NCI-H82 (cell line): ENCODE measurements around the gene EFNA5.
"Not testable (repeated sequence)": the region's sequence is repeated elsewhere in the genome, so short reads cannot be mapped to it uniquely, and the experiment has no call there.

ENCODE experiments used
- DNase-seq: peaks from one replicate; lab custom pipeline; 2025; lab: John Stamatoyannopoulos, UW

EFNA5 gene

GRCh38 chr5:107367480-107367879, 303.3 kb downstream of the EFNA5 start:
- DNase-seq: no peak

DNA sequence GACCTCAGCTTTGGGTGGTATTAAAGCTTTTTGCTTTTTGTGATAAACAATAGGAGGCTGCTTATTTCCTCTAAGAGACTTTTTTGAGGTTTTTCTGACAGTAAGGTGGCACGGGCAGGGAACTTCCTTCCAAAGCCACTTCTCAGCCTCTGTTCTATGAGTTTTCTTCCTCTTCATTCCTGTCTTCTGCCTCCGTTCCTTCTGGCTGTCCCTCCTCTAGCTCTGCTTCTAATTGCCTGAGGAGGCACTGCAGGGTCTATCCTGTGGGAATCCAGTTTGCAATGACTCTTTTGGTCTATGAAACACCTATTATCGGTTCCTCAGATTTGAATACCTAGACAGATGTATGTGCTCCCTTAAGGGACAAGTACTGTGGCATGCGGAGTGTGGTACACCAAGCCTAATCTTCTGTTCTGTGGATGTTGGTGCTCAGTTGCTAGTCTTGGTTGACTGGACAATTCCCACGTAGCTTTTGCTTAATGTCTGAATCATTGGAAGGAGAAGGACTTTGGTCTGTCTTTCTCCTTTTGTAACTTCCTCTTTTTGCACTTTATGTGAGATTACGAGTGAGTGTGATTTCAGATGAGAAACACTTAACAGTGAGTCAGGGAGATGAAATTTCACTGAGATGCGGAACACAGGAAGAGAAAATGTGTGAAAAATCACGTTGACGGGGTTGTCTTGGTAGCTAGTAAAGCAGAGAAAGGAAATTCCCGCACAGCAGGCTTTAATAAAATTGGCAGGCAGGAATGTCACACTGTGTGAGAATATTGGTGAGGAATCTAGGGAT, 305.2 kb downstream of the EFNA5 start:
- DNase-seq: no peak

DNA sequence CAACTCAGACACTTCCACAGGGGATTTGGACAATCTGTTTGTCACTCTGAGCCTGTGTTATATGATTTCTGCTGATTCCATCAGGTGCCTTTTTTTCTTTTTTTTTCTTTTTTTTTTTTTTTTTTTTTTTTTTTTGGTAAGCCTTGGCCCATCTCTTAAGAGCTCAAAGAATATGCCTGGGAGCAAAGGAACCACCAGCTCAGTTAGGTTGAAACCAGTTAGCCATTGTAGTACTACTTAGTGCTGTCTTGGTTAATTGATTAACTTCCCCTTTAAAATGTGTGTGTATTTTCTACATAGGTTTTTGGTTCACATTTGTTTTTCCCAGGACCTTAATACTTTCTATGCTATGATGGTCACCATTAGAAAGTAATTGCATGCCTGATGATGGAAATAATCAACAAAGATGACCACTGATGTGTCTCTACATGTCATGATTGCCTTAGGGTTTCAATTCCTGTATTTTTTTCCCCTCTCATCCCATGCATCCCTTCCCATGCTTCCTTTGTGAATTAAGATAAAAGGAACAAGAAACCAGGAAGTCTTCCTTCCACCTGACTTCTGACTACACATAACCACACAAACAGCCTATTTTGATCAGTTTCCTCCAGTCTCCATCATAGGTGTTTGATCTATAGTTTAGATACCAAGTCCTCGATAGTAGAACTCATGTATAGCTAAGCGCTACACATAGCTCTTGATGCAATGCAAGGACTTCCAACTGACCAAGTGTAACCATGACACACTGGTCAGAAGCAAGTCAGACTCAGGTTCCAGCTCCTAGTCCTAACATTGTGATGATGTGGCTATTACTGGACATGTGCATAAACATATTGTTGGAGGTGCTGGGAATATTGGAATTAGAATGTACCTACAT, 306.1 kb downstream of the EFNA5 start:
- no peak for DNase-seq

- no peak for DNase-seq
These were observed 307.0 kb downstream of the EFNA5 start for GRCh38 chr5:107363768-107364167.

- DNase-seq: no peak
These were observed 308.8 kb downstream of the EFNA5 start for GRCh38 chr5:107361945-107362344.

GRCh38 chr5:107359916-107360234, 310.9 kb downstream of the EFNA5 start:
- no peak for DNase-seq

DNA sequence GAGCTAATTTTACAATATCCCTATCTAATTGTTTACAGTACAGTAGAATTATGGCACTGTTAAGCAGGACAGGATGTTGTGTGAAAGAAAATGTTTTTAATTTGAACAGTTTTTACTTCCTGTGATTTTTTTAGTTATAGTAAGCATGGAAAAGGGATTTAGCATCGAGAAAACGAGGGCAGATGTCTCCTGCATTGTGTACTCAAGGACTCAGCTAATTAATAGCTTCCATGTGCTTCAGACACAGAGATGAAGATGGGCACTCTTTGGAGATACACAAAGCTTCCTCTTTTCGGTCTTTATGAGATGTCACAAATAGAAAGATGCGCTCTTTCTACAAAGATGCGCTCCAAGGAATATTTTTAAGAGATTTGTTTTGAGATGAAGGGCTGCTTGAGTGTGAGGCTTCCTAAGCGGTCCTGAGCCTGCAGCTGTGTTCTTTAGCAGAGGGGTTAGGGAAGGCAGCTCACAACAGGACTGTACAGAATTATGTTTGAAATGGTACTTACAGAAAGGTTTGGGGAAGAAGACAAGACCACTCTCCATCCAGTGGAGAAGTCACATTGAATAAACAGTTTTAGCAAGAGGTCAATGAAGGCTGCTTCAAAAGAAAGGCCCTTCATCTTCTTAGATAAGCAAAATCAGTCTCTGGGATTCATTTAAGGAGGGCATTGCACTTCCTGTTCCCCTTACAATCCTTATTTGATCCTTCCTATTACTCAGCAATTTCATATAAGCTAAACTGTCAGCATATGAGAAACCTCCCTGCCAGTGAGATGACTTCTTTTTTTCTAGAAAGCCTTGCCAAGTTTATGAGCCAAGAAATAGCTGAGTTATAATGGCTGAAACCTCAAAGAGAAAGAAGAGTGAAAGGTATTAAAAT, 311.5 kb downstream of the EFNA5 start:
- DNase-seq: peak; percentile 72

DNA sequence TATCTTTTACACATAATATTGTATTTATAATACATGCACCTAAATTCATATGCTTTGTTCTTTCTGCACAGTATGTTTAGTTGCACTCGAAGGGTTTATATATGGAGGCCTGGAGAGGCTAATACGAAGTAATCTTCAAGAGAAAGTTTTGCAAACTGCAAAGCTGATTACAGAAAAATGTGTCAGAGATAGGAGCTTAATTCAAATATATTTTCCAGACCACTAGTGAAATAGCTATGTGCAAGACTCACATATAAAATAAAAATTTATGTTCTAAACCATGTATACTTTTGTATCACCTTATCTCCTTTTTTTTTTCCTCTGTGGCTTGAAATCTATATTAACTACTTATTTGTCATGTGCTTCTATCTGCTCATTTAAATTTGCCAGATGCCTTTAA, 313.8 kb downstream of the EFNA5 start:
- no peak for DNase-seq

DNA sequence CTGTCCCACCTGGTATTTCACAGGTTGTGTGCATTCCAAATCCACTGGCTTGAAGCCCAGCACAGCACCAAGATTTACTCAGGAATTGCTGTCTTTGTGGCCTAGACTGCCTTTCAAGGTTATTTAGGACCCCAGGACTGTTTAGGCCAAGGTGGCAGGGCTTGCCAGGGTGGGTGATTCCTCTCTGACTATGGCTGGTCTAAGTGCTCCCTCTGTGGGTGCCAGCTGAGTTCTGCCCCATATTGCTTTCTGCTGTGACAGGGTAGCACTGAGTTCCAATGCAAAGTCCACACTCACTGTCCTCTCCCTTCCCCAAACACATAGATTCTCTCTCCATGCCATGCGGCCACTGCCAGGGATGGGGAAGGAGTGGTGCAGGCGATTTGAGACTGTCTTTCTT, 318.2 kb downstream of the EFNA5 start:
- DNase-seq: no peak

GRCh38 chr5:107346580-107346979, 324.2 kb downstream of the EFNA5 start:
- DNase-seq: not testable (repeated sequence)

GRCh38 chr5:107342371-107342770, 328.4 kb downstream of the EFNA5 start:
- DNase-seq: no peak

DNA sequence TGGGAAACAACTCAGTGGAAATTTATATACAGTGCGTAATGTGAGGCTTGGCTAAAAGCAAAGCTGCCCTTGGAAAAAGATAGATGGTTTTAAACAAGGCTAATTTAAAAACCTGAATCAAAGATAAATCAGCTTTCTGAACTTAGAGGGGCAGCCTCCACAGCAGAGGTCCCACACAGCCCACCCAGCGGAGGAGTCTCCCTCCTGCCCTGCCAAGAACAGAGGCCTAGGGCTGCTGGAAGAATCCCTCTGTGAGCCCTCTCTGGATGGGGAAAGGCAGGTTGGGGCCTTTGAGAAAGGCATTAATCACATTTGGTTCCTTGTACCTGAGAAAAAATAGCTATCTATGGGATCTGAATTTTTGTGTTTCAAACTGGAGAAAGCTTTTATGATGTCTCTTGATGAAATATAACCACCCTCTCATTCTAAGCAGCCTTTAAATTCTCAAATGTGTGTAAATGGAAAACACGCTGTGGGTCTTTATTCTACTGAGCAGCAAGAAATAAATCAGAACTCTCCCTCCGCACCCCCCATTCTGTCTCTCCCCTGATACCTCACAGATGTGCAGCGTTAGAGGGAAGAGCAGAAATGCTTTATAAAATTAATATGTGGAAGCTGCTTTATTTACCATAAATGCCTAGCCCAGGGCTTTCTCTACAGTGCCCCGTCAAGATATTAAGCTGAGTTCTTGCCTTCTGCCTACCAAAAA, 329.2 kb downstream of the EFNA5 start:
- no peak for DNase-seq

DNA sequence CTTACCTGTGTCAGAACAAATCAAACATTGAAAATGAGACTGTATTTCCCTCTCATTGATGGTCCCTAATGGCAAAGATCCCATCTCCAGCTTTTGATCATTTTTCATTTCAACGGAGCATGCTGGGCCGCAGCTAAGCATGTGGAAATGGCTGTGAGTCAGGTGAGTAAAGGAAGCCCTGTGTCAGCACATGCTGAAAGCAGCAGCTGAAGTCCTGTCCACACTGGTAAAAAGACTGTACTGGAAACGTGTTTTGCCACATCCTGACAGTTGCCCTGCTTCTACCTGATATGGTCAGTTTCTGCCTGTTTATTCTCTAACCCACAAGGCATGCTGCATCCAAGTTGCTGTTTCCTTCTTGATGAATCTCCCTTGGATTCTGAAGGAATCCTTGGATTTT, 330.1 kb downstream of the EFNA5 start:
- no peak for DNase-seq

GRCh38 chr5:107338335-107338734, 332.4 kb downstream of the EFNA5 start:
- no peak for DNase-seq

DNA sequence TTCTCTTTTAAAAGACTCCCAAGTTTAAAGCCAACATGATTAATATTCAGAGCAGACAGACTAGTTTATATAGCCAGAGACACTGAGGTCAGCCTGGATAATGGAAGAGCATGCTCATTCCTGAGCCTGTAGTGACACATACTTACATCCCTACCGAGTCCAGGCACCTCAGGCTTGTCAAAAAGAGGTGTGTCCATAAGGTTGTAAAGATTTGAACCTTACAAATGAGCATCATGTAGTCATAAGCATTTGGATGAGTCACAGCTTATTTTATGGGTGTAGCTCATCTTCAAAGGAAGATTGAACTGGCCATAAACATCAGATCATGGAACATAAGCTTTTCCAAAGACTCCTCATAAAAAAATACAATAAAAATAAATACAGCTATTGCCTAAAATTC, 333.5 kb downstream of the EFNA5 start:
- DNase-seq: no peak

DNA sequence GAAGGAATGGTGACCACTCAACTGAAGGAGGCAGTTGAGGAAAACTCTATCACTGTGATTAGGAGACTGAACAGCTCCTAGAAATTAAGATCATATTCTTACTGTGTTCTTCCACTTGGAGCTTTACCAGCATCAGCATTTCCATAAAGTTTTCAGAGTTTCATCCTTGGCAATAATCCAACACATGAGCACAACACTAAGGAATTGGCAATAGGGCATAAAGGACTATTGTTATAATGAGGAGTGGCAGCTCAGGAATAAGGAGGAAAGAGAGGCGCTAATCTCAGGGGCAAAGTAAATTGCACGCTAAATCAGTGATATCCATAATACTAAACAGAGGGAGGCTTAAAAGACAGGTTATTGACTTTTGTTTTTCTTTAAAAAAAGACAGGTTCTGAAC, 338.9 kb downstream of the EFNA5 start:
- no peak for DNase-seq

DNA sequence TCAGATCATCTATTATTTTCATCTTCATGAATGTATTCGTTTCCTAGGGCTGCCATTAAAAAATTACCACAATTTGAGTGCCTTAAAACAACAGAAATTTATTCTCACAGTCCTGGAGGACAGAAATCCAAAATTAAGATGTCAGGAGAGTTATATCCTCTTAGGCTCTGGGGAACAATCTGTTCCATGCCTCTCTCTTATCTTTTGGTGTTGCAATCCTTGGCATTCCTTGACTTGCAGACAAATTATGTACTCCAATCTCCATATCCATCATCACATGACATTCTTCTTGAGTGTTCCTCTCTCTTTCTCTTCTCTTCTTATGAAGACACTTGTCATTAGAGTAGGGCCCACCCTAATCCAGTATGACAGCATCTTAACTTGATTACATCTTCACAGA, 339.4 kb downstream of the EFNA5 start:
- no peak for DNase-seq

DNA sequence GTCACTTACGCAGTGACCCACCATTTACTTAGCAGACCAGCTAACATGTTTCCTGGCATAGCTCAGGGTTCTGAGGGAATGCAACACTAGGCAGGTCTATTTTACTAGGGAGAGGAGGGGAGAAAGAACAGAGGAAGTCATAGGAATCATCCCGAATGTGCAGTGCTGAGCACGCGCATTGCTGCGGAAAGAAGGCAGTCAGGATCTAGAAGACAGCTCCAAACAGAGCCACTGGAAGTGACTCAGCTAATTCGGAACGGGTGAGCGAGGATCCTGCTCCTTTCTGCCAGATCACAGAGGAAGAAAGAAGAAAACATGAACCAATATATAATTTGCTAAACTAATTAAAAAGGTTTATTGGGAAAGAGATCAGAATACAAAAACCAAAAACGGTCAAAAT, 339.8 kb downstream of the EFNA5 start:
- DNase-seq: no peak

GRCh38 chr5:107329850-107330249, 340.9 kb downstream of the EFNA5 start:
- DNase-seq: no peak
